GM12891 (cell line): Measurements from ENCODE around the gene ZFHX3.

Source experiments
- PAX5 ChIP-seq: IDR thresholded peaks from 2 replicates; pipeline ENCODE4 v1.6.1; 2011; ENCODE audit warnings: low read length, moderate library complexity, mild to moderate bottlenecking; ENCODE audit not compliant: insufficient read depth, severe bottlenecking
- POLR2A ChIP-seq: IDR thresholded peaks from 2 replicates; pipeline ENCODE4 v1.6.1; 2011; ENCODE audit warnings: low read depth, low read length, control low read depth
- POLR2AphosphoS5 ChIP-seq: IDR thresholded peaks from 2 replicates; pipeline ENCODE4 v1.6.1; 2011; ENCODE audit warnings: low read depth, low read length, control low read depth
- POU2F2 ChIP-seq: IDR thresholded peaks from 2 replicates; pipeline ENCODE4 v1.6.1; 2011; ENCODE audit warnings: low read depth, mild to moderate bottlenecking, control low read depth, low read length, moderate library complexity
- SPI1 ChIP-seq: IDR thresholded peaks from 2 replicates; pipeline ENCODE4 v1.6.1; 2011; ENCODE audit warnings: low read depth, low read length, control low read depth
- TAF1 ChIP-seq: IDR thresholded peaks from 2 replicates; pipeline ENCODE4 v1.6.1; 2011; ENCODE audit warnings: low read depth, low read length, control low read depth

GRCh38 chr16:73037845-73038570 is 9.9 kb downstream of the ZFHX3 start:
- TF ChIP-seq POLR2A, result no peak
- no peak for TF ChIP-seq POLR2AphosphoS5
- no peak for TF ChIP-seq TAF1
- no peak for TF ChIP-seq PAX5
- no peak for TF ChIP-seq POU2F2
- TF ChIP-seq SPI1, result no peak
